HepG2 (cell line): ENCODE results near the gene CTDNEP1. TPM values are rescaled to one million over a fixed set of nuclear protein-coding genes. Genes with fewer than 3 reads are reported as not detected.

Source experiments
- SMAD9 ChIP-seq: sonication (generic); formaldehyde crosslinking; IDR thresholded peaks from 2 replicates; pipeline ENCODE4 v1.5.1; 2020; ENCODE audit warnings: mild to moderate bottlenecking, missing genetic modification reagents
- ZFP36L1 ChIP-seq: sonication (generic); formaldehyde crosslinking; IDR thresholded peaks from 2 replicates; pipeline ENCODE4 v1.8.0; 2022; ENCODE audit warnings: mild to moderate bottlenecking, missing genetic modification reagents, moderate library complexity
- ZNF572 ChIP-seq: sonication (generic); formaldehyde crosslinking; IDR thresholded peaks from 2 replicates; pipeline ENCODE4 v1.5.1; 2020; ENCODE audit warnings: mild to moderate bottlenecking, missing genetic modification reagents
- polyA plus RNA-seq, 8 experiments: library from polyadenylated mRNA; depleted of rRNA in 3 of 8; stranded (reverse) in 7 of 8; unstranded in 1 of 8; fragments of >200 nt; fragmentation: Illumina TruSeq in 4 of 8; extraction: Trizol in 4 of 8; gene quantifications; 2 replicates each; pipeline versions ENCODE4 v1.2.1 to v1.2.3, GENCODE V29; 2011 to 2016; ENCODE audit warnings: low read depth in 4 of 8, missing spikeins in 1 of 8, mixed read lengths in 1 of 8; ENCODE audit not compliant: insufficient read depth in 1 of 8
- total RNA-seq, 5 experiments: library from RNA; depleted of rRNA; stranded (reverse); fragments of >200 nt; fragmentation: Illumina TruSeq; extraction: Trizol; gene quantifications; 2 replicates each; pipeline ENCODE4 v1.2.3, GENCODE V29; 2016; ENCODE audit warnings: low read depth in 1 of 5
- TF ChIP-seq, protein P1 (sequence below): sonication (generic); formaldehyde crosslinking; IDR thresholded peaks from 2 replicates; pipeline ENCODE4 v1.5.0; 2020; ENCODE audit warnings: mild to moderate bottlenecking, missing genetic modification reagents, borderline replicate concordance
- TF ChIP-seq, protein P2 (sequence below): sonication (generic); formaldehyde crosslinking; IDR thresholded peaks from 2 replicates; pipeline ENCODE4 v1.8.0; 2022; ENCODE audit warnings: mild to moderate bottlenecking, missing genetic modification reagents
- TF ChIP-seq, protein P3 (sequence below): sonication (generic); formaldehyde crosslinking; IDR thresholded peaks from 2 replicates; pipeline ENCODE4 v1.4.0; 2020; ENCODE audit warnings: mild to moderate bottlenecking, missing genetic modification reagents
- TF ChIP-seq, protein P4 (sequence below): sonication (generic); formaldehyde crosslinking; conservative IDR thresholded peaks from 2 replicates; pipeline ENCODE4 v1.4.0; 2020; ENCODE audit warnings: mild to moderate bottlenecking, missing genetic modification reagents, moderate library complexity
- TF ChIP-seq, protein P5 (sequence below): sonication (generic); formaldehyde crosslinking; IDR thresholded peaks from 2 replicates; pipeline ENCODE4 v1.4.0; 2020; ENCODE audit warnings: mild to moderate bottlenecking, missing genetic modification reagents

Gene CTDNEP1
- total and polyA plus RNA-seq, 2 of the 13 experiments (the other 11 are each of a cell fraction or from before 2014, with no cell fraction given): 19.8 to 118 TPM

DNA sequence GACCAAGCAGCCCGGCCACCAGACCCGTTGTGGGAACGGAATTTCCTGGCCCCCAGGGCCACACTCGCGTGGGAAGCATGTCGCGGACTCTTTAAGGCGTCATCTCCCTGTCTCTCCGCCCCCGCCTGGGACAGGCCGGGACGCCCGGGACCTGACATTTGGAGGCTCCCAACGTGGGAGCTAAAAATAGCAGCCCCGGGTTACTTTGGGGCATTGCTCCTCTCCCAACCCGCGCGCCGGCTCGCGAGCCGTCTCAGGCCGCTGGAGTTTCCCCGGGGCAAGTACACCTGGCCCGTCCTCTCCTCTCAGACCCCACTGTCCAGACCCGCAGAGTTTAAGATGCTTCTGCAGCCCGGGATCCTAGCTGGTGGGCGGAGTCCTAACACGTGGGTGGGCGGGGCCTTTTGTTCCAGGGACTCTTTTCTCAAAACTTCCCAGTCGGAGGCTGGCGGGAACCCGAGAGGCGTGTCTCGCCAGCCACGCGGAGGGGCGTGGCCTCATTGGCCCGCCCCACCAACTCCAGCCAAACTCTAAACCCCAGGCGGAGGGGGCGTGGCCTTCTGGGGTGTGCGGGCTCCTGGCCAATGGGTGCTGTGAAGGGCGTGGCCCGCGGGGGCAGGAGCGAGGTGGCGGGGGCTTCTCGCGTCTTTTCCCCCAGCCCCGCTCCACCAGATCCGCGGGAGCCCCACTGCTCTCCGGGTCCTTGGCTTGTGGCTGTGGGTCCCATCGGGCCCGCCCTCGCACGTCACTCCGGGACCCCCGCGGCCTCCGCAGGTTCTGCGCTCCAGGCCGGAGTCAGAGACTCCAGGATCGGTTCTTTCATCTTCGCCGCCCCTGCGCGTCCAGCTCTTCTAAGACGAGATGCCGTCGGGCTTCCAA is 29.8 kb upstream of the CTDNEP1 start, which contains the start of gene SLC2A4 (continued):
- TF ChIP-seq, protein P1, sequence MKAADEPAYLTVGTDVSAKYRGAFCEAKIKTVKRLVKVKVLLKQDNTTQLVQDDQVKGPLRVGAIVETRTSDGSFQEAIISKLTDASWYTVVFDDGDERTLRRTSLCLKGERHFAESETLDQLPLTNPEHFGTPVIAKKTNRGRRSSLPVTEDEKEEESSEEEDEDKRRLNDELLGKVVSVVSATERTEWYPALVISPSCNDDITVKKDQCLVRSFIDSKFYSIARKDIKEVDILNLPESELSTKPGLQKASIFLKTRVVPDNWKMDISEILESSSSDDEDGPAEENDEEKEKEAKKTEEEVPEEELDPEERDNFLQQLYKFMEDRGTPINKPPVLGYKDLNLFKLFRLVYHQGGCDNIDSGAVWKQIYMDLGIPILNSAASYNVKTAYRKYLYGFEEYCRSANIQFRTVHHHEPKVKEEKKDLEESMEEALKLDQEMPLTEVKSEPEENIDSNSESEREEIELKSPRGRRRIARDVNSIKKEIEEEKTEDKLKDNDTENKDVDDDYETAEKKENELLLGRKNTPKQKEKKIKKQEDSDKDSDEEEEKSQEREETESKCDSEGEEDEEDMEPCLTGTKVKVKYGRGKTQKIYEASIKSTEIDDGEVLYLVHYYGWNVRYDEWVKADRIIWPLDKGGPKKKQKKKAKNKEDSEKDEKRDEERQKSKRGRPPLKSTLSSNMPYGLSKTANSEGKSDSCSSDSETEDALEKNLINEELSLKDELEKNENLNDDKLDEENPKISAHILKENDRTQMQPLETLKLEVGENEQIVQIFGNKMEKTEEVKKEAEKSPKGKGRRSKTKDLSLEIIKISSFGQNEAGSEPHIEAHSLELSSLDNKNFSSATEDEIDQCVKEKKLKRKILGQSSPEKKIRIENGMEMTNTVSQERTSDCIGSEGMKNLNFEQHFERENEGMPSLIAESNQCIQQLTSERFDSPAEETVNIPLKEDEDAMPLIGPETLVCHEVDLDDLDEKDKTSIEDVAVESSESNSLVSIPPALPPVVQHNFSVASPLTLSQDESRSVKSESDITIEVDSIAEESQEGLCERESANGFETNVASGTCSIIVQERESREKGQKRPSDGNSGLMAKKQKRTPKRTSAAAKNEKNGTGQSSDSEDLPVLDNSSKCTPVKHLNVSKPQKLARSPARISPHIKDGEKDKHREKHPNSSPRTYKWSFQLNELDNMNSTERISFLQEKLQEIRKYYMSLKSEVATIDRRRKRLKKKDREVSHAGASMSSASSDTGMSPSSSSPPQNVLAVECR (CRISPR knock-in tag): peak; percentile 48; the same call in 1 of the 2 replicates
- TF ChIP-seq, protein P2, sequence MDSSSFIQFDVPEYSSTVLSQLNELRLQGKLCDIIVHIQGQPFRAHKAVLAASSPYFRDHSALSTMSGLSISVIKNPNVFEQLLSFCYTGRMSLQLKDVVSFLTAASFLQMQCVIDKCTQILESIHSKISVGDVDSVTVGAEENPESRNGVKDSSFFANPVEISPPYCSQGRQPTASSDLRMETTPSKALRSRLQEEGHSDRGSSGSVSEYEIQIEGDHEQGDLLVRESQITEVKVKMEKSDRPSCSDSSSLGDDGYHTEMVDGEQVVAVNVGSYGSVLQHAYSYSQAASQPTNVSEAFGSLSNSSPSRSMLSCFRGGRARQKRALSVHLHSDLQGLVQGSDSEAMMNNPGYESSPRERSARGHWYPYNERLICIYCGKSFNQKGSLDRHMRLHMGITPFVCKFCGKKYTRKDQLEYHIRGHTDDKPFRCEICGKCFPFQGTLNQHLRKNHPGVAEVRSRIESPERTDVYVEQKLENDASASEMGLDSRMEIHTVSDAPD: no peak
- TF ChIP-seq SMAD9: no peak
- TF ChIP-seq, protein P3, sequence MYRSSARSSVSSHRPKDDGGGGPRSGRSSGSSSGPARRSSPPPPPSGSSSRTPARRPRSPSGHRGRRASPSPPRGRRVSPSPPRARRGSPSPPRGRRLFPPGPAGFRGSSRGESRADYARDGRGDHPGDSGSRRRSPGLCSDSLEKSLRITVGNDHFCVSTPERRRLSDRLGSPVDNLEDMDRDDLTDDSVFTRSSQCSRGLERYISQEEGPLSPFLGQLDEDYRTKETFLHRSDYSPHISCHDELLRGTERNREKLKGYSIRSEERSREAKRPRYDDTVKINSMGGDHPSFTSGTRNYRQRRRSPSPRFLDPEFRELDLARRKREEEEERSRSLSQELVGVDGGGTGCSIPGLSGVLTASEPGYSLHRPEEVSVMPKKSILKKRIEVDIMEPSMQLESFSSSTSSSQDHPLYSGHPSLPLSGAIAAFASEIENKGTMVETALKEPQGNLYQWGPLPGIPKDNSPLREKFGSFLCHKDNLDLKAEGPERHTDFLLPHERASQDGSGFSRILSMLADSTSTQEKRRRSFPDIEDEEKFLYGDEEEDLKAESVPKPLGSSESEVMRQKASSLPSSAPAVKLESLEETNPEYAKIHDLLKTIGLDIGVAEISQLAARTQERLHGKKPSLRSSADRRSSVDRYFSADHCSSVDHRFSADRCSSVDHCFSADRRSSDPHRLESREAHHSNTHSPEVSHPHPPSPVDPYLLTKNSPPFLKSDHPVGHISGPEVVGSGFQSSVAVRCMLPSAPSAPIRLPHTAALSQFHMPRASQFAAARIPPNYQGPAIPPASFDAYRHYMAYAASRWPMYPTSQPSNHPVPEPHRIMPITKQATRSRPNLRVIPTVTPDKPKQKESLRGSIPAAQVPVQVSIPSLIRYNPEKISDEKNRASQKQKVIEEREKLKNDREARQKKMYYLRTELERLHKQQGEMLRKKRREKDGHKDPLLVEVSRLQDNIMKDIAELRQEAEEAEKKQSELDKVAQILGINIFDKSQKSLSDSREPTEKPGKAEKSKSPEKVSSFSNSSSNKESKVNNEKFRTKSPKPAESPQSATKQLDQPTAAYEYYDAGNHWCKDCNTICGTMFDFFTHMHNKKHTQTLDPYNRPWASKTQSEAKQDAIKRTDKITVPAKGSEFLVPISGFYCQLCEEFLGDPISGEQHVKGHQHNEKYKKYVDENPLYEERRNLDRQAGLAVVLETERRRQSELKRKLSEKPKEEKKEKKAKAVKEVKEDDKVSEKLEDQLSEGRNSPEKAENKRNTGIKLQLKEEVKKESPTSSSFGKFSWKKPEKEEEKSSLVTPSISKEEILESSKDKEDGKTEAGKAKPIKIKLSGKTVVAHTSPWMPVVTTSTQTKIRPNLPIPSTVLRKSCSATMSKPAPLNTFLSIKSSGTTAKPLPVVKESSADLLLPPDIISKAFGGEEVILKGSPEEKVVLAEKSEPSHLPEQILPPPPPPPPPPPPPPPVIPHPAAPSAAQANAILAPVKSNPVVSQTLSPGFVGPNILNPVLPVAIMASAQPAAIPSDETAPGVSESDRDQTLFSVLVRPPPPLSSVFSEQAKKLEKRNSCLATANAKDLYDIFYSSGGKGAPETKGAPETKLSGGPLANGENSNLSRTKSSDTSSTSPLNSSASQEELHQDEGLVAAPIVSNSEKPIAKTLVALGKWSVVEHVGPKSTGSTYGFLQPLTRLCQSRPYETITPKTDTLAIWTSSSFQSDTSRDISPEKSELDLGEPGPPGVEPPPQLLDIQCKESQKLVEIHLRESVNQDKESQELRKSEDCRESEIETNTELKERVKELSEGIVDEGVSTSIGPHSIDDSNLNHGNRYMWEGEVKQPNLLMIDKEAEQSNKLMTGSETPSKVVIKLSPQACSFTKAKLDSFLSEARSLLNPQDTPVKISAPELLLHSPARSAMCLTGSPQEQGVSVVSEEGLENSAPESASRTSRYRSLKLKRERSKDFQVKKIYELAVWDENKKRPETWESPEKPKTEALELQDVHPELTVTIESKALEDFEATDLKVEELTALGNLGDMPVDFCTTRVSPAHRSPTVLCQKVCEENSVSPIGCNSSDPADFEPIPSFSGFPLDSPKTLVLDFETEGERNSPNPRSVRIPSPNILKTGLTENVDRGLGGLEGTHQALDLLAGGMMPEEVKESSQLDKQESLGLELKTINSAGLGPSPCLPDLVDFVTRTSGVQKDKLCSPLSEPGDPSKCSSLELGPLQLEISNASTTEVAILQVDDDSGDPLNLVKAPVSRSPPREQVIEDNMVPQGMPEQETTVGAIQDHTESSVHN (CRISPR knock-in tag): no peak; the same call in 1 of the 2 replicates
- TF ChIP-seq ZNF572 (CRISPR knock-in tag): 0 out of 2 replicates have a peak, but pooled peaks have one; percentile 71
- TF ChIP-seq, protein P4, sequence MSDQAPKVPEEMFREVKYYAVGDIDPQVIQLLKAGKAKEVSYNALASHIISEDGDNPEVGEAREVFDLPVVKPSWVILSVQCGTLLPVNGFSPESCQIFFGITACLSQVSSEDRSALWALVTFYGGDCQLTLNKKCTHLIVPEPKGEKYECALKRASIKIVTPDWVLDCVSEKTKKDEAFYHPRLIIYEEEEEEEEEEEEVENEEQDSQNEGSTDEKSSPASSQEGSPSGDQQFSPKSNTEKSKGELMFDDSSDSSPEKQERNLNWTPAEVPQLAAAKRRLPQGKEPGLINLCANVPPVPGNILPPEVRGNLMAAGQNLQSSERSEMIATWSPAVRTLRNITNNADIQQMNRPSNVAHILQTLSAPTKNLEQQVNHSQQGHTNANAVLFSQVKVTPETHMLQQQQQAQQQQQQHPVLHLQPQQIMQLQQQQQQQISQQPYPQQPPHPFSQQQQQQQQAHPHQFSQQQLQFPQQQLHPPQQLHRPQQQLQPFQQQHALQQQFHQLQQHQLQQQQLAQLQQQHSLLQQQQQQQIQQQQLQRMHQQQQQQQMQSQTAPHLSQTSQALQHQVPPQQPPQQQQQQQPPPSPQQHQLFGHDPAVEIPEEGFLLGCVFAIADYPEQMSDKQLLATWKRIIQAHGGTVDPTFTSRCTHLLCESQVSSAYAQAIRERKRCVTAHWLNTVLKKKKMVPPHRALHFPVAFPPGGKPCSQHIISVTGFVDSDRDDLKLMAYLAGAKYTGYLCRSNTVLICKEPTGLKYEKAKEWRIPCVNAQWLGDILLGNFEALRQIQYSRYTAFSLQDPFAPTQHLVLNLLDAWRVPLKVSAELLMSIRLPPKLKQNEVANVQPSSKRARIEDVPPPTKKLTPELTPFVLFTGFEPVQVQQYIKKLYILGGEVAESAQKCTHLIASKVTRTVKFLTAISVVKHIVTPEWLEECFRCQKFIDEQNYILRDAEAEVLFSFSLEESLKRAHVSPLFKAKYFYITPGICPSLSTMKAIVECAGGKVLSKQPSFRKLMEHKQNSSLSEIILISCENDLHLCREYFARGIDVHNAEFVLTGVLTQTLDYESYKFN: no peak; the same call in 1 of the 2 replicates
- TF ChIP-seq ZFP36L1 (CRISPR knock-in tag): 0 out of 2 replicates have a peak, but pooled peaks have one; percentile 59
- TF ChIP-seq, protein P5, sequence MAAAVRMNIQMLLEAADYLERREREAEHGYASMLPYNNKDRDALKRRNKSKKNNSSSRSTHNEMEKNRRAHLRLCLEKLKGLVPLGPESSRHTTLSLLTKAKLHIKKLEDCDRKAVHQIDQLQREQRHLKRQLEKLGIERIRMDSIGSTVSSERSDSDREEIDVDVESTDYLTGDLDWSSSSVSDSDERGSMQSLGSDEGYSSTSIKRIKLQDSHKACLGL (CRISPR knock-in tag): peak; percentile 74; the same call in 1 of the 2 replicates
